ENCODE results near the gene UBE2G2. TPM values are rescaled to one million over a fixed set of nuclear protein-coding genes. Genes with fewer than 3 reads are reported as not detected.

The UBE2G2 gene
- total RNA-seq, 1 experiment from 2014 or later: 159 TPM

DNA sequence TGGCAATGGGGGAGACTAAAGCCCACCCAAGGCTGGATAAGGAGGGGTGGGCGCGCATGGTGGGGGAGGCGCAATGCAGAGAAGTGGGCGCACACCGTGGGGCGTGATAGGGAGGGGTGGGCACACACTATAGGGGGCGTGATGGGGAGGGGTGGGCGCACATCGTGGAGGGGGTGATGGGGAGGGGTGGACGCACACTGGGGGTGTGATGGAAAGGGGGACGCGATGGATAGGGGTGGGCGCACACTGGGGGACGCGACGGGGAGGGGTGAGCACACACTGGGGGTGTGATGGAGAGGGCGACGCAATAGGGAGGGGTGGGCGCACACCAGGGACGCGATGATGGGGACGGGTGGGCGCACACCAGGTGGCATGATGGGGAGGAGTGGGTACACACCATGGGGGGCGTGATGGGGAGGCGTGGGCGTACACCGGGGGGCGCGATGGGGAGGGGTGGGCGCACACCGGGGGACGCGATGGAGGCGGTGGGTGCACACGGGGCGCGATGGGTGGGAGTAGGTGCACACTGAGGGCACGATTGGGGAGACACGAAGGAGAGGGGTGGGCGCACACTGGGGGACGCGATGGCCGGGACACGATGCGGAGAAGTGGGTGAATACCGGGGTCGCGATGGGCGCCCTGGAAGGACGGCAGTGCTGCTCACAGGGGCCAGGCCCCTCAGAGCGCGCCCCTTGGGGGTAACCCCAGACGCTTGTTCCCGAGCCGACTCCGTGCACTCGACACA is 15.3 kb upstream of the UBE2G2 start:
- H3K79me2 ChIP-seq (ENCODE audit: low read length): peaks cover 60% of the 10 kb centered on the region
- H3K27ac ChIP-seq (ENCODE audit: low read length): no peak overlapping the region
- H3K36me3 ChIP-seq (ENCODE audit: low read depth, low read length): peaks cover 19% of the 10 kb centered on the region; the same call in 1 of the 2 replicates
- ChIA-PET CTCF (no interaction called here), POLR2A (ENCODE audit: unreplicated experiment) (interaction anchor here (0.5 to 1.0 kb wide), 6 partner anchors 15 to 240 kb away, joined by 4 to 8 read pairs (median 5); partner anchors contain the start of gene UBE2G2)
- H3K9me3 ChIP-seq (ENCODE audit: low read length): no peaks in the 10 kb centered on the region
- H3K4me1 ChIP-seq (ENCODE audit: insufficient read depth, low read length): peaks cover 12% of the 10 kb centered on the region
- intact Hi-C loops (cut with micrococcal nuclease): loop anchor here (2.0 kb wide), 2 partner anchors 14 to 54 kb away; no protein-coding TSS in a partner anchor
- TF ChIP-seq EZH2phosphoT487 (IDR thresholded peaks at IDR 0.05; ENCODE audit: borderline replicate concordance, low read length) (no peak), EZH2 (IDR thresholded peaks at IDR 0.05; ENCODE audit: low read length, unreplicated experiment) (no peak)
- TF ChIP-seq, protein P1, sequence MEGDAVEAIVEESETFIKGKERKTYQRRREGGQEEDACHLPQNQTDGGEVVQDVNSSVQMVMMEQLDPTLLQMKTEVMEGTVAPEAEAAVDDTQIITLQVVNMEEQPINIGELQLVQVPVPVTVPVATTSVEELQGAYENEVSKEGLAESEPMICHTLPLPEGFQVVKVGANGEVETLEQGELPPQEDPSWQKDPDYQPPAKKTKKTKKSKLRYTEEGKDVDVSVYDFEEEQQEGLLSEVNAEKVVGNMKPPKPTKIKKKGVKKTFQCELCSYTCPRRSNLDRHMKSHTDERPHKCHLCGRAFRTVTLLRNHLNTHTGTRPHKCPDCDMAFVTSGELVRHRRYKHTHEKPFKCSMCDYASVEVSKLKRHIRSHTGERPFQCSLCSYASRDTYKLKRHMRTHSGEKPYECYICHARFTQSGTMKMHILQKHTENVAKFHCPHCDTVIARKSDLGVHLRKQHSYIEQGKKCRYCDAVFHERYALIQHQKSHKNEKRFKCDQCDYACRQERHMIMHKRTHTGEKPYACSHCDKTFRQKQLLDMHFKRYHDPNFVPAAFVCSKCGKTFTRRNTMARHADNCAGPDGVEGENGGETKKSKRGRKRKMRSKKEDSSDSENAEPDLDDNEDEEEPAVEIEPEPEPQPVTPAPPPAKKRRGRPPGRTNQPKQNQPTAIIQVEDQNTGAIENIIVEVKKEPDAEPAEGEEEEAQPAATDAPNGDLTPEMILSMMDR (conservative IDR thresholded peaks at IDR 0.05; ENCODE audit: low read depth, low read length): no peak
- H3K9ac ChIP-seq (ENCODE audit: low read length): peak overlapping the region; percentile 94
- DNase-seq (no peak), ATAC-seq (no peak)
- no peaks in the 10 kb centered on the region for H3K27me3 ChIP-seq (ENCODE audit: low read length)
- H2AFZ ChIP-seq (ENCODE audit: low read length): no peak overlapping the region
- peaks cover 51% of the 10 kb centered on the region for H4K20me1 ChIP-seq (ENCODE audit: low read length)
- peak overlapping the region; percentile 99 for H3K4me3 ChIP-seq (ENCODE audit: low read length)
- peak overlapping the region; percentile 98 for H3K4me2 ChIP-seq (ENCODE audit: low read length)
- no peaks in the 10 kb centered on the region for H3K9me2 ChIP-seq (replicated peaks; ENCODE audit: low read length)
- no TSS peak for BruUV-seq (replicated peaks)
- no peaks in the 10 kb centered on the region for H3F3A ChIP-seq (ENCODE audit: low read length, unreplicated experiment)

DNA sequence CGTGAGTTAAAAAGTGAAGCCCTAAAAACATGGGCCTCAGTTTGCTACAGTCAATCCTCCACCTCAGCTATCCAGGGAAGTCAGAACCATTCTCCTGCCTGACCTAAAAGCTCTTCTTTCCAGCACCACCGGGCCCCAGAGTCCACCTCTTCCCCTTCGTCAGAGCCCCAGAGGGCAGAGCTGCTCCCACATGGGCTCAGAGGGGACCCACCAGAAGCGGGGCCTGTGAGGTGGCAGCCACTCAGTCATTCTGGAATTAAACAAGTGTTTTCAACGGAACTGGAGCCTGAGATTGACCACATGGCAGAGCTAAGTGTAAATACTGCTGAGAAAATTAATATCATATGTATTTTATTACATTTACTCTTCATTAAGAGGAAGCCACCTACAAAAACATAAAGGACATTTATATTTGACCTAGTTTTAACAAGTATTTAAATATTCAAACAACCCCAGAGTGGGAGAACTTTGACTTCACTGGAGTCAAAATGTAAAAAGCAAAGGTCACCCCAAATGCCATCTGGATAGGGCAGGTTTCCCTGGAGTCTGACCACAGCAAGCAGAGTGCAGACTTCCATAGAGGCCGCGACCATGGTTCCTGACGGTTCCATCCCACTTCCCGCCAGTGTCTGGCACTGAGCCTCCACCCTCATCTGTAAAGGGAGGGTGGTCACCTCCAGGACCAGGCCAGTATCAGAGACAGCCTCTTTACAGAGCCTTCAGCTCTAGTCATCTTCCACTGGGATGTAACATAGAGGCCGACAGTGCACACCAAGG is 14.4 kb upstream of the UBE2G2 start:
- Histone ChIP-seq H3K9ac (ENCODE audit: low read length) (no peak overlapping the region), H3K27me3 (ENCODE audit: low read length) (no peaks in the 10 kb centered on the region), H3K4me1 (ENCODE audit: insufficient read depth, low read length) (peaks cover 12% of the 10 kb centered on the region), H4K20me1 (ENCODE audit: low read length) (peaks cover 57% of the 10 kb centered on the region), H3K9me3 (ENCODE audit: low read length) (no peaks in the 10 kb centered on the region), H3F3A (ENCODE audit: low read length, unreplicated experiment) (no peaks in the 10 kb centered on the region), H2AFZ (ENCODE audit: low read length) (no peak overlapping the region), H3K79me2 (ENCODE audit: low read length) (peaks cover 69% of the 10 kb centered on the region), H3K9me2 (replicated peaks; ENCODE audit: low read length) (no peaks in the 10 kb centered on the region), H3K4me3 (ENCODE audit: low read length) (peak overlapping the region; percentile 31), H3K36me3 (ENCODE audit: low read depth, low read length) (peaks cover 26% of the 10 kb centered on the region; the same call in 1 of the 2 replicates), H3K4me2 (ENCODE audit: low read length) (peak overlapping the region; percentile 98), H3K27ac (ENCODE audit: low read length) (no peak overlapping the region)
- POLR2A ChIA-PET (ENCODE audit: unreplicated experiment): no interaction called here
- TSS peak; percentile 27 for BruUV-seq (replicated peaks)
- intact Hi-C loops (cut with micrococcal nuclease): loop anchor here (2.0 kb wide), 2 partner anchors 13 to 55 kb away; no protein-coding TSS in a partner anchor
- no peak for ATAC-seq
- CTCF ChIA-PET: no interaction called here
- DNase-seq: no peak
- TF ChIP-seq EZH2phosphoT487 (IDR thresholded peaks at IDR 0.05; ENCODE audit: borderline replicate concordance, low read length) (no peak), EZH2 (IDR thresholded peaks at IDR 0.05; ENCODE audit: low read length, unreplicated experiment) (no peak)
- TF ChIP-seq, protein P1 (conservative IDR thresholded peaks at IDR 0.05; ENCODE audit: low read depth, low read length): no peak
